Mucosa of rectum (tissue), 2 donors: ENCODE results near the gene DOK1.

Source experiments
- H3K27ac ChIP-seq, 2 donors: one replicate each; pipeline ENCODE4 v1.7.0; 2013; ENCODE audit warnings: inconsistent platforms in 2 of 2, low read depth in 2 of 2, low read length in 2 of 2
- H3K27me3 ChIP-seq, 2 donors: one replicate each; pipeline ENCODE4 v1.7.0; 2013; ENCODE audit warnings: low read length in 2 of 2; ENCODE audit not compliant: control insufficient read depth in 2 of 2, insufficient read depth in 2 of 2
- H3K36me3 ChIP-seq, 2 donors: one replicate each; pipeline ENCODE4 v1.7.0; 2013; ENCODE audit warnings: low read length in 2 of 2; ENCODE audit not compliant: control insufficient read depth in 2 of 2, insufficient read depth in 2 of 2
- H3K4me1 ChIP-seq, 2 donors: one replicate each; pipeline ENCODE4 v1.7.0; 2013; ENCODE audit warnings: low read length in 2 of 2, mild to moderate bottlenecking in 1 of 2; ENCODE audit not compliant: control insufficient read depth in 2 of 2, insufficient read depth in 2 of 2
- H3K4me3 ChIP-seq, 2 donors: one replicate each; pipeline ENCODE4 v1.7.0; 2013; ENCODE audit warnings: low read length in 2 of 2
- H3K9ac ChIP-seq, 2 donors: one replicate each; pipeline ENCODE4 v1.7.0; 2013; ENCODE audit warnings: low read length in 2 of 2, low read depth in 1 of 2, mild to moderate bottlenecking in 1 of 2
- H3K9me3 ChIP-seq, 2 donors: one replicate each; pipeline ENCODE4 v1.7.0; 2013; ENCODE audit warnings: low read length in 2 of 2; ENCODE audit not compliant: control insufficient read depth in 2 of 2
- donor health status: healthy.
- donor health status: Normal muscosa, but diverticular disease.

The DOK1 gene

GRCh38 chr2:74548285-74548899, 6.1 kb upstream of the DOK1 start:
- H3K4me1 ChIP-seq = peaks cover 5 to 22% of the 10 kb centered on the region in 2 donors
- H3K9ac ChIP-seq = peak overlapping the region; percentile 49 to 74
- H3K9me3 ChIP-seq = no peaks in the 10 kb centered on the region
- H3K27me3 ChIP-seq = no peaks in the 10 kb centered on the region
- H3K36me3 ChIP-seq = no peaks in the 10 kb centered on the region
- H3K4me3 ChIP-seq = peak overlapping the region; percentile 59 to 67
- peak overlapping the region; percentile 43 to 57 for H3K27ac ChIP-seq

- H3K9me3 ChIP-seq = no peaks in the 10 kb centered on the region
- H3K27ac ChIP-seq = peak overlapping the region; percentile 43 to 57
- peak overlapping the region; percentile 52 to 74 for H3K9ac ChIP-seq
- no peaks in the 10 kb centered on the region for H3K27me3 ChIP-seq
- peaks cover 5 to 23% of the 10 kb centered on the region in 2 donors for H3K4me1 ChIP-seq
- H3K4me3 ChIP-seq = peak overlapping the region; percentile 66 to 67
- no peaks in the 10 kb centered on the region for H3K36me3 ChIP-seq
Observed at GRCh38 chr2:74548900-74549826, 5.4 kb upstream of the DOK1 start.

GRCh38 chr2:74550231-74550630, 4.3 kb upstream of the DOK1 start:
- Histone ChIP-seq H3K27ac (no peak overlapping the region), H3K4me1 (peaks cover 5 to 23% of the 10 kb centered on the region in 2 donors), H3K9ac (no peak overlapping the region), H3K9me3 (no peaks in the 10 kb centered on the region), H3K4me3 (no peak overlapping the region), H3K36me3 (no peaks in the 10 kb centered on the region), H3K27me3 (no peaks in the 10 kb centered on the region)

- Histone ChIP-seq H3K27me3 (no peaks in the 10 kb centered on the region), H3K36me3 (peaks cover 0 to 3% of the 10 kb centered on the region in 2 donors), H3K27ac (no peak overlapping the region), H3K4me1 (peaks cover 5 to 23% of the 10 kb centered on the region in 2 donors), H3K9ac (no peak overlapping the region), H3K9me3 (no peaks in the 10 kb centered on the region), H3K4me3 (no peak overlapping the region)
Observed at GRCh38 chr2:74551530-74551929, 3.0 kb upstream of the DOK1 start.

- H3K9ac ChIP-seq = no peak overlapping the region
- H3K4me3 ChIP-seq = no peak overlapping the region
- H3K9me3 ChIP-seq = no peaks in the 10 kb centered on the region
- no peak overlapping the region for H3K27ac ChIP-seq
- H3K36me3 ChIP-seq = peaks cover 0 to 7% of the 10 kb centered on the region in 2 donors
- H3K27me3 ChIP-seq = no peaks in the 10 kb centered on the region
- H3K4me1 ChIP-seq = peaks cover 8 to 23% of the 10 kb centered on the region in 2 donors
Observed at GRCh38 chr2:74551942-74552913, 2.3 kb upstream of the DOK1 start.

GRCh38 chr2:74552914-74553811, 1.4 kb upstream of the DOK1 start:
- peaks cover 0 to 8% of the 10 kb centered on the region in 2 donors for H3K36me3 ChIP-seq
- no peaks in the 10 kb centered on the region for H3K9me3 ChIP-seq
- peak overlapping the region in 1 of 2 donors; percentile 85 for H3K27ac ChIP-seq
- no peaks in the 10 kb centered on the region for H3K27me3 ChIP-seq
- peak overlapping the region; percentile 99 for H3K4me3 ChIP-seq
- peaks cover 13 to 23% of the 10 kb centered on the region in 2 donors for H3K4me1 ChIP-seq
- peak overlapping the region; percentile 41 to 86 for H3K9ac ChIP-seq

- H3K9me3 ChIP-seq = no peaks in the 10 kb centered on the region
- peak overlapping the region; percentile 99 for H3K4me3 ChIP-seq
- peaks cover 12 to 21% of the 10 kb centered on the region in 2 donors for H3K4me1 ChIP-seq
- H3K36me3 ChIP-seq = peaks cover 0 to 8% of the 10 kb centered on the region in 2 donors
- H3K27ac ChIP-seq = peak overlapping the region; percentile 81 to 85
- H3K9ac ChIP-seq = peak overlapping the region; percentile 86 to 91
- H3K27me3 ChIP-seq = no peaks in the 10 kb centered on the region
Observed at GRCh38 chr2:74554820-74555531, 456 bp downstream of the DOK1 start.

- Histone ChIP-seq H3K4me1 (peaks cover 9 to 27% of the 10 kb centered on the region in 2 donors), H3K27ac (peak overlapping the region in 1 of 2 donors; percentile 85), H3K9ac (peak overlapping the region; percentile 86 to 91), H3K4me3 (peak overlapping the region; percentile 99), H3K36me3 (peaks cover 0 to 8% of the 10 kb centered on the region in 2 donors), H3K9me3 (no peaks in the 10 kb centered on the region), H3K27me3 (no peaks in the 10 kb centered on the region)
Observed at GRCh38 chr2:74555610-74556103, 1.1 kb downstream of the DOK1 start.
